MCF 10A (cell line): ENCODE data around the gene SMARCD3. TPM values are rescaled to one million over a fixed set of nuclear protein-coding genes. Genes with fewer than 3 reads are reported as not detected.

ENCODE experiments used
- BruUV-seq: library from RNA; stranded (reverse); fragments of 400-500 nt; replicated peaks from 2 replicates; lab custom pipeline; 2021; lab: Mats Ljungman, UMichigan
- CTCF ChIA-PET: fragments of 300-600 bp; sonication (Branson Sonifier 250); formaldehyde crosslinking; extraction: SDS; loops from one replicate; lab custom pipeline; 2021; ENCODE audit warnings: antibody characterized with exemption, inconsistent platforms; lab: Yijun Ruan, JAX
- POLR2A ChIA-PET: fragments of 300-600, 350-650 bp; sonication (Branson Sonifier 250); formaldehyde crosslinking; extraction: SDS; loops from one replicate; lab custom pipeline; 2020; ENCODE audit warnings: antibody characterized with exemption, inconsistent platforms; lab: Yijun Ruan, JAX
- DNase-seq: peaks from one replicate; pipeline ENCODE4 v3.0.0-alpha.2; 2018; ENCODE audit not compliant: unreplicated experiment
- H3K27ac Mint-ChIP-seq: one replicate; pipeline ENCODE4 v1.8.0; 2022; ENCODE audit warnings: mild to moderate bottlenecking, low read depth, mixed read lengths; ENCODE audit not compliant: unreplicated experiment
- H3K27me3 Mint-ChIP-seq: one replicate; pipeline ENCODE4 v1.8.0; 2022; ENCODE audit warnings: mixed read lengths; ENCODE audit not compliant: insufficient read depth, unreplicated experiment
- H3K36me3 Mint-ChIP-seq: one replicate; pipeline ENCODE4 v1.8.0; 2022; ENCODE audit warnings: mild to moderate bottlenecking, moderate library complexity, mixed read lengths; ENCODE audit not compliant: insufficient read depth, unreplicated experiment
- H3K4me1 Mint-ChIP-seq: one replicate; pipeline ENCODE4 v1.8.0; 2022; ENCODE audit warnings: mixed read lengths; ENCODE audit not compliant: insufficient read depth, unreplicated experiment
- H3K4me3 Mint-ChIP-seq: one replicate; pipeline ENCODE4 v1.8.0; 2022; ENCODE audit warnings: mild to moderate bottlenecking, moderate library complexity, mixed read lengths; ENCODE audit not compliant: unreplicated experiment
- H3K9me3 Mint-ChIP-seq: one replicate; pipeline ENCODE4 v1.8.0; 2022; ENCODE audit warnings: mixed read lengths; ENCODE audit not compliant: unreplicated experiment
- intact Hi-C: fragments of 100-400 bp; cut with micrococcal nuclease; formaldehyde crosslinking; loops from 2 replicates; pipeline ENCODE4 v1.14.1; 2022
- total RNA-seq: library from RNA; stranded (reverse); gene quantifications from 2 replicates; pipeline ENCODE4 v1.2.3, GENCODE V29; 2022
- TF ChIP-seq, protein P1 (sequence below): fragments of 200-600 bp; IDR thresholded peaks from one replicate; pipeline ENCODE4 v1.8.0; 2022; ENCODE audit warnings: antibody characterized with exemption, mild to moderate bottlenecking; ENCODE audit not compliant: unreplicated experiment

The SMARCD3 gene
- total RNA-seq, 1 experiment from 2014 or later = 3.8 TPM

GRCh38 chr7:151191544-151191943, 57.0 kb downstream of the SMARCD3 start:
- Mint-ChIP-seq H3K27ac (no peak overlapping the region), H3K9me3 (no peaks in the 10 kb centered on the region), H3K4me3 (no peak overlapping the region), H3K4me1 (no peaks in the 10 kb centered on the region), H3K27me3 (peaks cover 43% of the 10 kb centered on the region), H3K36me3 (peaks cover 6% of the 10 kb centered on the region)
- DNase-seq = no peak
- BruUV-seq = no TSS peak
- ChIA-PET CTCF (no interaction called here), POLR2A (no interaction called here)
- TF ChIP-seq, protein P1, sequence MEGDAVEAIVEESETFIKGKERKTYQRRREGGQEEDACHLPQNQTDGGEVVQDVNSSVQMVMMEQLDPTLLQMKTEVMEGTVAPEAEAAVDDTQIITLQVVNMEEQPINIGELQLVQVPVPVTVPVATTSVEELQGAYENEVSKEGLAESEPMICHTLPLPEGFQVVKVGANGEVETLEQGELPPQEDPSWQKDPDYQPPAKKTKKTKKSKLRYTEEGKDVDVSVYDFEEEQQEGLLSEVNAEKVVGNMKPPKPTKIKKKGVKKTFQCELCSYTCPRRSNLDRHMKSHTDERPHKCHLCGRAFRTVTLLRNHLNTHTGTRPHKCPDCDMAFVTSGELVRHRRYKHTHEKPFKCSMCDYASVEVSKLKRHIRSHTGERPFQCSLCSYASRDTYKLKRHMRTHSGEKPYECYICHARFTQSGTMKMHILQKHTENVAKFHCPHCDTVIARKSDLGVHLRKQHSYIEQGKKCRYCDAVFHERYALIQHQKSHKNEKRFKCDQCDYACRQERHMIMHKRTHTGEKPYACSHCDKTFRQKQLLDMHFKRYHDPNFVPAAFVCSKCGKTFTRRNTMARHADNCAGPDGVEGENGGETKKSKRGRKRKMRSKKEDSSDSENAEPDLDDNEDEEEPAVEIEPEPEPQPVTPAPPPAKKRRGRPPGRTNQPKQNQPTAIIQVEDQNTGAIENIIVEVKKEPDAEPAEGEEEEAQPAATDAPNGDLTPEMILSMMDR = no peak
- intact Hi-C loops = no loop called here

DNA sequence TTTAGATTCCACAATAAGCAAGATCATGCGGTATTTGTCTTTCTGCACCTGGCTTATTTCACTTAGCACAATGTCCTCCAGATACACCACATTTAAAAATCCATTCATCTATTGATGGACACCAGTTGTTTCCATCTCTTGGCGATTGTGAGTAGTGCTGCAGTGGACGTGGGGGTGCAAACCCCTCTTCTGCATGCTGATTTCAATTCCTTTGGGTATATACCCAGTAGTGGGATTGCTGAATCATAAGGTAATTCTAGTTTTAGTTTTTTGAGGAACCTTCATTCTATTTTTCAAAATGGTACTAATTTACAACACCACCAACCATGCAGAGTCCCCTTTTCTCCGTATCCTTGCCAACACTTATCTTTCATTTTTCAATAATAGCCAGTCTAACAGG, 59.5 kb downstream of the SMARCD3 start:
- BruUV-seq = no TSS peak
- peaks cover 43% of the 10 kb centered on the region for H3K27me3 Mint-ChIP-seq
- H3K4me3 Mint-ChIP-seq = no peak overlapping the region

More for the DNA sequence above, 59.5 kb downstream of the SMARCD3 start:
- ChIA-PET CTCF (interaction anchor here (0.9 kb wide), 1 partner anchor 15 kb away, joined by 4 read pairs; no protein-coding TSS in a partner anchor), POLR2A (no interaction called here)
- TF ChIP-seq, protein P1 = no peak
- intact Hi-C loops = no loop called here
- no peak overlapping the region for H3K27ac Mint-ChIP-seq
- H3K9me3 Mint-ChIP-seq = no peaks in the 10 kb centered on the region
- no peak for DNase-seq
- H3K36me3 Mint-ChIP-seq = peaks cover 6% of the 10 kb centered on the region
- no peaks in the 10 kb centered on the region for H3K4me1 Mint-ChIP-seq

Other genes with a start within 250 kb of the SMARCD3 start
- 0.12 and 0.29 TPM in 2 replicates for gene ATG9B, start 224.2 kb downstream of the SMARCD3 start, total RNA-seq
- 73.4 and 76.1 TPM in 2 replicates for gene ABCB8, start 220.2 kb downstream of the SMARCD3 start, total RNA-seq
- 3.9 and 8.8 TPM in 2 replicates for gene ASIC3, start 200.2 kb downstream of the SMARCD3 start, total RNA-seq
- gene CDK5, start 190.8 kb downstream of the SMARCD3 start, total RNA-seq = 11.8 and 12.2 TPM in 2 replicates
- 112 and 114 TPM in 2 replicates for gene SLC4A2, start 189.1 kb downstream of the SMARCD3 start, total RNA-seq
- gene FASTK, start 167.9 kb downstream of the SMARCD3 start, total RNA-seq = 79.3 and 83.6 TPM in 2 replicates
- 25.7 and 30.1 TPM in 2 replicates for gene TMUB1, start 165.2 kb downstream of the SMARCD3 start, total RNA-seq
- 95.6 and 138 TPM in 2 replicates for gene AGAP3, start 162.2 kb downstream of the SMARCD3 start, total RNA-seq
- not detected in 2 replicates for gene GBX1, start 81.0 kb downstream of the SMARCD3 start, total RNA-seq
- not detected in 2 replicates for gene ASB10, start 61.4 kb downstream of the SMARCD3 start, total RNA-seq
- not detected in 2 replicates for gene H2BK1, start 38.2 kb downstream of the SMARCD3 start, total RNA-seq
- 47.3 and 72.4 TPM in 2 replicates for gene ABCF2, start 21.5 kb downstream of the SMARCD3 start, total RNA-seq
- 28.2 and 33.8 TPM in 2 replicates for gene CHPF2, start 16.2 kb downstream of the SMARCD3 start, total RNA-seq
- 53.3 and 59.6 TPM in 2 replicates for gene NUB1, start 93.1 kb upstream of the SMARCD3 start, total RNA-seq
- gene WDR86, start 161.3 kb upstream of the SMARCD3 start, total RNA-seq = not detected in 2 replicates
- not detected in 2 replicates for gene CRYGN, start 191.4 kb upstream of the SMARCD3 start, total RNA-seq